HFFc6 (cell line): Measurements from ENCODE around the gene SMIM33. TPM values are rescaled to one million over a fixed set of nuclear protein-coding genes. Genes with fewer than 3 reads are reported as not detected.

Source experiments
- DNase-seq: peaks from one replicate; pipeline ENCODE4 v3.0.0-alpha.2; 2018
- H3K27ac Mint-ChIP-seq: 2 replicates; pipeline ENCODE4 v1.8.0; 2020; ENCODE audit warnings: mild to moderate bottlenecking, mixed read lengths
- H3K27me3 Mint-ChIP-seq: 2 replicates; pipeline ENCODE4 v1.8.0; 2021; ENCODE audit warnings: mild to moderate bottlenecking, moderate library complexity, mixed read lengths; ENCODE audit not compliant: insufficient read depth
- H3K36me3 Mint-ChIP-seq: 2 replicates; pipeline ENCODE4 v1.8.0; 2021; ENCODE audit warnings: low read depth, mixed read lengths
- H3K4me1 Mint-ChIP-seq: 2 replicates; pipeline ENCODE4 v1.8.0; 2020; ENCODE audit warnings: low read depth, mixed read lengths
- H3K4me3 Mint-ChIP-seq: 2 replicates; pipeline ENCODE4 v1.8.0; 2020; ENCODE audit warnings: mild to moderate bottlenecking, moderate library complexity, mixed read lengths
- H3K9me3 Mint-ChIP-seq: 2 replicates; pipeline ENCODE4 v1.8.0; 2020; ENCODE audit warnings: mild to moderate bottlenecking, mixed read lengths
- total RNA-seq, 6 experiments: library from RNA; stranded (reverse); fragmentation: NEBNext Ultra II Directional; extraction: Animal tissue kit (Norgen Biotek cat#: 25700); gene quantifications; 2 replicates in 1 of 6; 3 replicates in 5 of 6; pipeline ENCODE4 v1.2.3, GENCODE V29; 2021
- TF ChIP-seq, protein P1 (sequence below): fragments of 200-600 bp; sonication (generic); IDR thresholded peaks from 2 replicates; pipeline ENCODE4 v1.5.0; 2021; ENCODE audit warnings: antibody characterized with exemption, mild to moderate bottlenecking

Gene SMIM33
- total RNA-seq, 6 experiments from 2014 or later = not detected

DNA sequence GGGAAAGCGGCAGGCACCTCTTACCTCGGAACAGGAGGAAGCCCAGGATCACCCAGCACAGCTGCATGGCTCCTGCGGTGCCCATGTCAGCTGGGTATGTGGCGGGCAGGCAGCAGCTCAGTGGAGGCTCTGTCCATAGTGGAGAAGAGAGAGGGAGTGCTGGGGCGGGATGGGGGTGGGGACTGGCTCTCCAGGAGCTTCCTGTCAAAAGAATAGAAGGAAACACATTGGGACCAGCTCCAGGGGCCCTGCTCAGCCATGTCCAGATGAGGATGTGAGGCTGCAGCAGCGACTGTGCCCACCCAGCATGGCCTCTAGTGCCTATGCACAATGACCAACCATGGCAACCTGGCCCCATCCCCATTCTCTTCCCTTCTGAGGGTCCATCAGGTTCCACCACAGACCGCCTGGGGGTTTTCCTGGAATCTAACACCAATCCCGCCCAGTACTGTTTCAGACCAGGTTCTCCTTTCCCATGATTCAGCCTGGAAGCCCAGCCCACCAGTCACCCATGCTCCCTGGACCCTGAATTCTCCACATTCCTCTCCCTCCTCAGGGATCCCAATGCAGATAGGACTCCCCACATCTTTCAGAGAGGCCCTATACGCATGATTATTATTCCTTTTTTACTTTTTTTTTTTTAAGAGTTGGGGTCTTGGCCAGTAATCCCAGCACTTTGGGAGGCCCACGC is 8.1 kb upstream of the SMIM33 start, which contains the start of gene ECSCR:
ECSCR (minus strand) TSS at position 158 of the 691 bp plus-strand sequence; CDS start at position 85, 73 bp downstream.
- Mint-ChIP-seq H3K4me3 (peak within 1 kb of the TSS; percentile 28; the same call in 1 of the 2 replicates), H3K36me3 (no peaks in the 10 kb centered on the region), H3K4me1 (peaks cover 42% of the 10 kb centered on the region), H3K9me3 (no peaks in the 10 kb centered on the region), H3K27ac (peak within 1 kb of the TSS; percentile 88), H3K27me3 (no peaks in the 10 kb centered on the region; the same call in 1 of the 2 replicates)
- TF ChIP-seq, protein P1, sequence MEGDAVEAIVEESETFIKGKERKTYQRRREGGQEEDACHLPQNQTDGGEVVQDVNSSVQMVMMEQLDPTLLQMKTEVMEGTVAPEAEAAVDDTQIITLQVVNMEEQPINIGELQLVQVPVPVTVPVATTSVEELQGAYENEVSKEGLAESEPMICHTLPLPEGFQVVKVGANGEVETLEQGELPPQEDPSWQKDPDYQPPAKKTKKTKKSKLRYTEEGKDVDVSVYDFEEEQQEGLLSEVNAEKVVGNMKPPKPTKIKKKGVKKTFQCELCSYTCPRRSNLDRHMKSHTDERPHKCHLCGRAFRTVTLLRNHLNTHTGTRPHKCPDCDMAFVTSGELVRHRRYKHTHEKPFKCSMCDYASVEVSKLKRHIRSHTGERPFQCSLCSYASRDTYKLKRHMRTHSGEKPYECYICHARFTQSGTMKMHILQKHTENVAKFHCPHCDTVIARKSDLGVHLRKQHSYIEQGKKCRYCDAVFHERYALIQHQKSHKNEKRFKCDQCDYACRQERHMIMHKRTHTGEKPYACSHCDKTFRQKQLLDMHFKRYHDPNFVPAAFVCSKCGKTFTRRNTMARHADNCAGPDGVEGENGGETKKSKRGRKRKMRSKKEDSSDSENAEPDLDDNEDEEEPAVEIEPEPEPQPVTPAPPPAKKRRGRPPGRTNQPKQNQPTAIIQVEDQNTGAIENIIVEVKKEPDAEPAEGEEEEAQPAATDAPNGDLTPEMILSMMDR = no peak
- no peak for DNase-seq

DNA sequence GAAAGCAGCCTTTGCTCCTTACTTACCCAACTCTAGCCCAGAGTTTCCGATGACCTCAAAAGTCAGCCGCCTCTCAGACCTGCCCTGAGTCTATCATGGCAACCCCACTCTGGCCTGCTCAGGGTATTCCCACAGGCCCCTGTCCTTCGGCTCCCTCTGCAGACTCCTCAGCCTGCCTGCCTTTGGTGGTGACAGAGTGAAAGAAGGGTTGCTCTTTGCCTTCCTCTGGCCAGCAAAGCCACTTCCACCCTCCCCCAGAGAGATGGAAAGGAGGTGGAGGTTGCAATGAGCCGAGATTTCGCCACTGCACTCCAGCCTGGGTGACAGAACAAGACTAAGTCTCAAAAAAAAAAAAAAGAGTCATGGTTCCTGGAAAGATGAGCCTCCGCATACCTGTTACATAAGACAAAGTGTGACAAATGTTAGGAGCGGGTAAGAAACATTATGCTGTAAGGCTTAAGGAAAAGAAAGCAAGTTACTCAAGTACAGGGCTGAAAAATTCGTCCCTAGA is 2.3 kb upstream of the SMIM33 start:
- DNase-seq = no peak
- Mint-ChIP-seq H3K27me3 (peaks cover 5% of the 10 kb centered on the region), H3K36me3 (no peaks in the 10 kb centered on the region), H3K4me3 (no peak overlapping the region), H3K27ac (peak overlapping the region; percentile 16; the same call in 1 of the 2 replicates), H3K4me1 (peaks cover 16% of the 10 kb centered on the region), H3K9me3 (no peaks in the 10 kb centered on the region)
- TF ChIP-seq, protein P1 = no peak; the same call in 1 of the 2 replicates

DNA sequence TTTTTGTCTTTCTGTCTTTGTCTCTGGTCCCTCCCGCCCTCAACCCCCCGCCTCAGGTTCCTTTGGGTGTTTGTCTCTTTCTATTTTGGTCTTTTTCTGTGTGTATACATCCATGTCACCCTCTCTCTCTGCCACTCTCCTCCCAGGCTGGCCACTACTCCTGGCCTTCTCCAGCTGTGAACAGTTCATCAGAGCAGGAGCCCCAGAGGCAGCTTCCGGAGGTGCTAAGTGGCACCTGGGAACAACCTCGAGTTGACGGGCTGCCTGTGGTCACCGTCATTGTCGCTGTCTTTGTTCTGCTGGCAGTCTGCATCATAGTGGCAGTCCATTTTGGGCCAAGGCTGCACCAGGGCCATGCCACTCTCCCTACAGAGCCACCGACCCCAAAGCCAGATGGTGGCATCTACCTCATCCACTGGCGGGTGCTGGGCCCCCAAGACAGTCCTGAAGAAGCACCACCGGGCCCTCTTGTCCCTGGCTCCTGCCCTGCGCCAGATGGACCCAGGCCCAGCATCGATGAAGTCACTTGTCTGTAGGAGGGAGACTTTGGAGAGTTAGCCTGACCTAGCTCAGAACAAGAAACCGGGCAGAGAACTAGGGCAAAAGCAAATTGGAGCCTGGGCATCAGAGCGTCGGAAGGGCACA is 1.7 kb downstream of the SMIM33 start:
- TF ChIP-seq, protein P1 = no peak
- peaks cover 5% of the 10 kb centered on the region for H3K27me3 Mint-ChIP-seq
- no peak overlapping the region for H3K27ac Mint-ChIP-seq
- no peak overlapping the region for H3K4me3 Mint-ChIP-seq
- no peak for DNase-seq
- peaks cover 36% of the 10 kb centered on the region for H3K4me1 Mint-ChIP-seq
- H3K9me3 Mint-ChIP-seq = no peaks in the 10 kb centered on the region
- peaks cover 13% of the 10 kb centered on the region for H3K36me3 Mint-ChIP-seq

DNA sequence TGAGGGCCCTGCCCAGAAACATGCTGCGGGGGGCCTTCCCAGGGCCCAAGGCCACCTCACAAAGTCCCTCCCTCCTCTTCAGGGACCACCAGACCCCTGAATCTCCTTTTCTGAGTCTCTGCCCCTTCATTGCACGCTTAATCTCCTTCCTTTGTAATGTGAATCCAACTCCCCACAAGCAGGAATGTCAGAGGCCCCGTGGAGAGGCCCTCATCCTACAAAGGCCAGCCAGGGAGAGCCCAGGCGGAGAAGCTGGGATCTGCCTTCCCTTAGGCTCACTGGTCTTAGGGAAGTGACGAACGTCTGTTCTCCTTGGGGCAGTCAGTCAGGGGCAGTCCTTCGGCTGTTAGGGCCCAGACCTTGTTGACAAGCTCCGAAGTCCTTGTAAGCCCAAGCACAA is 2.3 kb downstream of the SMIM33 start:
- Mint-ChIP-seq H3K27ac (no peak overlapping the region), H3K4me1 (peaks cover 36% of the 10 kb centered on the region), H3K36me3 (peaks cover 15% of the 10 kb centered on the region), H3K27me3 (peaks cover 5% of the 10 kb centered on the region), H3K4me3 (no peak overlapping the region), H3K9me3 (no peaks in the 10 kb centered on the region)
- TF ChIP-seq, protein P1 = no peak
- DNase-seq = no peak

DNA sequence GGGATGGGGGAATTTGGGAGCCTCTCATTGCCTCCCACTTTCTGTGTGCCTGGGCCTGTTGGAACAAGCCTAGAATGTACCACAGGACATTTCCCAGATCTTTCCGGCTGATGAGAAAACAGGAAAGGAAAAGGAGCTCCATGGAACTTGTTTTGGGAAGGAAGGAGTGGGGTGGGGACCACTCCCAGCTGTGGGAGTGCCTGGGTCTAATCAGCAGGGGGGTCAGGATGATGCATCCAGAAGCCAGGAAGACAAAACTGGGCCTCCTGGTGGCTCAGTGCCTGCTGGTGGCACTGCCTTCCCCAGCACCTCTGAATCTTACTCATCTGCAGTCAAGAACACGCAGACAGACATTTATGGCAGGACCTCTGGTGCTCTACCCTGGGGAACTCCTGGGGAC is 2.8 kb downstream of the SMIM33 start:
- peaks cover 31% of the 10 kb centered on the region for H3K4me1 Mint-ChIP-seq
- H3K27ac Mint-ChIP-seq = peak overlapping the region; percentile 35
- no peak for DNase-seq
- no peaks in the 10 kb centered on the region for H3K9me3 Mint-ChIP-seq
- TF ChIP-seq, protein P1 = peak; percentile 31; the same call in 1 of the 2 replicates
- peaks cover 17% of the 10 kb centered on the region for H3K36me3 Mint-ChIP-seq
- peaks cover 5% of the 10 kb centered on the region for H3K27me3 Mint-ChIP-seq
- H3K4me3 Mint-ChIP-seq = no peak overlapping the region
